Measurements from ENCODE around the gene ELMO3. TPM values are rescaled to one million over a fixed set of nuclear protein-coding genes. Genes with fewer than 3 reads are reported as not detected.

The ELMO3 gene
- polyA plus RNA-seq, 3 donors from 2014 or later: not detected

- Mint-ChIP-seq H3K27me3 (ENCODE audit: low read depth in 3 of 3) (peaks cover 19 to 37% (median 23%) of the 10 kb centered on the region in 3 donors), H3K9me3 (peaks cover 0 to 2% (median 0%) of the 10 kb centered on the region in 6 donors), H3K27ac (no peak overlapping the region), H3K4me1 (peaks cover 27 to 34% of the 10 kb centered on the region in 2 donors), H3K36me3 (no peaks in the 10 kb centered on the region), H3K4me3 (peak overlapping the region in 4 of 5 donors; percentile 33 to 69 (median 51))
- DNase-seq: peak in 1 of 3 donors; percentile 32
Measured at GRCh38 chr16:67169642-67170167, 29.2 kb upstream of the ELMO3 start.

- Mint-ChIP-seq H3K36me3 (no peaks in the 10 kb centered on the region), H3K27ac (no peak within 1 kb of the TSS), H3K27me3 (ENCODE audit: low read depth in 3 of 3) (peaks cover 18 to 37% (median 19%) of the 10 kb centered on the region in 3 donors), H3K9me3 (peaks cover 0 to 2% (median 0%) of the 10 kb centered on the region in 6 donors), H3K4me3 (peak within 1 kb of the TSS; percentile 24 to 69 (median 53)), H3K4me1 (peaks cover 30 to 37% of the 10 kb centered on the region in 2 donors)
- no peak for DNase-seq
Measured at GRCh38 chr16:67170168-67170948, 28.6 kb upstream of the ELMO3 start, which contains the start of gene NOL3. TSS of gene NOL3 (plus strand) at chr16:67170538.

- H3K27me3 Mint-ChIP-seq (ENCODE audit: low read depth in 3 of 3): peaks cover 17 to 37% (median 21%) of the 10 kb centered on the region in 3 donors
- H3K9me3 Mint-ChIP-seq: peaks cover 0 to 2% (median 0%) of the 10 kb centered on the region in 6 donors
- DNase-seq: no peak
- peak overlapping the region in 4 of 5 donors; percentile 24 to 53 (median 46) for H3K4me3 Mint-ChIP-seq
- peaks cover 36 to 38% of the 10 kb centered on the region in 2 donors for H3K4me1 Mint-ChIP-seq
- H3K36me3 Mint-ChIP-seq: no peaks in the 10 kb centered on the region
- H3K27ac Mint-ChIP-seq: no peak overlapping the region
Measured at GRCh38 chr16:67170949-67171649, 27.8 kb upstream of the ELMO3 start.

- no peak for DNase-seq
- peak overlapping the region; percentile 0 to 73 (median 62) for H3K27ac Mint-ChIP-seq
- H3K9me3 Mint-ChIP-seq: no peaks in the 10 kb centered on the region
- no peaks in the 10 kb centered on the region for H3K36me3 Mint-ChIP-seq
- peak overlapping the region; percentile 85 to 94 (median 86) for H3K4me3 Mint-ChIP-seq
- H3K27me3 Mint-ChIP-seq (ENCODE audit: low read depth in 3 of 3): peaks cover 17 to 25% (median 22%) of the 10 kb centered on the region in 3 donors
- H3K4me1 Mint-ChIP-seq: peaks cover 43 to 49% of the 10 kb centered on the region in 2 donors
Measured at GRCh38 chr16:67173323-67173722, 25.6 kb upstream of the ELMO3 start.

GRCh38 chr16:67173808-67174705 lies 24.9 kb upstream of the ELMO3 start:
- peaks cover 17 to 20% (median 20%) of the 10 kb centered on the region in 3 donors for H3K27me3 Mint-ChIP-seq (ENCODE audit: low read depth in 3 of 3)
- H3K4me1 Mint-ChIP-seq: peaks cover 46 to 49% of the 10 kb centered on the region in 2 donors

GRCh38 chr16:67174706-67175231 lies 24.2 kb upstream of the ELMO3 start:
- Mint-ChIP-seq H3K36me3 (no peaks in the 10 kb centered on the region), H3K27ac (peak overlapping the region in 2 of 6 donors; percentile 73 to 79), H3K9me3 (no peaks in the 10 kb centered on the region), H3K4me3 (peak overlapping the region in 3 of 5 donors; percentile 46 to 86 (median 65)), H3K27me3 (ENCODE audit: low read depth in 3 of 3) (peaks cover 16 to 20% (median 18%) of the 10 kb centered on the region in 3 donors), H3K4me1 (peaks cover 45 to 47% of the 10 kb centered on the region in 2 donors)
- no peak for DNase-seq

More at GRCh38 chr16:67173808-67174705, 24.9 kb upstream of the ELMO3 start:
- H3K27ac Mint-ChIP-seq: peak overlapping the region; percentile 0 to 74 (median 67)
- H3K4me3 Mint-ChIP-seq: peak overlapping the region; percentile 85 to 94 (median 86)
- peak; percentile 68 to 73 (median 69) for DNase-seq
- no peaks in the 10 kb centered on the region for H3K9me3 Mint-ChIP-seq
- no peaks in the 10 kb centered on the region for H3K36me3 Mint-ChIP-seq

GRCh38 chr16:67176662-67177061 lies 22.3 kb upstream of the ELMO3 start:
- H3K36me3 Mint-ChIP-seq: no peaks in the 10 kb centered on the region
- DNase-seq: no peak
- H3K9me3 Mint-ChIP-seq: no peaks in the 10 kb centered on the region
- peaks cover 6 to 15% (median 6%) of the 10 kb centered on the region in 3 donors for H3K27me3 Mint-ChIP-seq (ENCODE audit: low read depth in 3 of 3)
- H3K4me3 Mint-ChIP-seq: peak overlapping the region in 4 of 5 donors; percentile 13 to 75 (median 56)
- peaks cover 33 to 36% of the 10 kb centered on the region in 2 donors for H3K4me1 Mint-ChIP-seq
- no peak overlapping the region for H3K27ac Mint-ChIP-seq

GRCh38 chr16:67177743-67178699 lies 20.9 kb upstream of the ELMO3 start:
- Mint-ChIP-seq H3K9me3 (no peaks in the 10 kb centered on the region), H3K27ac (peak overlapping the region in 3 of 6 donors; percentile 23 to 50 (median 42)), H3K4me1 (peaks cover 28 to 34% of the 10 kb centered on the region in 2 donors), H3K27me3 (ENCODE audit: low read depth in 3 of 3) (peaks cover 6 to 14% (median 6%) of the 10 kb centered on the region in 3 donors), H3K36me3 (no peaks in the 10 kb centered on the region), H3K4me3 (peak overlapping the region; percentile 48 to 78 (median 75))
- peak in 2 of 3 donors; percentile 30 to 41 for DNase-seq

GRCh38 chr16:67179421-67180080 lies 19.4 kb upstream of the ELMO3 start:
- no peak overlapping the region for H3K27ac Mint-ChIP-seq
- H3K4me3 Mint-ChIP-seq: no peak overlapping the region
- no peak for DNase-seq

GRCh38 chr16:67180166-67180565 lies 18.8 kb upstream of the ELMO3 start:
- Mint-ChIP-seq H3K27ac (no peak overlapping the region), H3K27me3 (ENCODE audit: low read depth in 3 of 3) (peaks cover under 1 to 14% (median 3%) of the 10 kb centered on the region in 3 donors), H3K9me3 (no peaks in the 10 kb centered on the region), H3K36me3 (no peaks in the 10 kb centered on the region), H3K4me1 (peaks cover 17 to 23% of the 10 kb centered on the region in 2 donors), H3K4me3 (no peak overlapping the region)
- no peak for DNase-seq

More at GRCh38 chr16:67179421-67180080, 19.4 kb upstream of the ELMO3 start:
- Mint-ChIP-seq H3K9me3 (no peaks in the 10 kb centered on the region), H3K4me1 (peaks cover 17 to 22% of the 10 kb centered on the region in 2 donors), H3K27me3 (ENCODE audit: low read depth in 3 of 3) (peaks cover 0 to 14% (median 2%) of the 10 kb centered on the region in 3 donors), H3K36me3 (no peaks in the 10 kb centered on the region)

GRCh38 chr16:67181346-67181745 lies 17.6 kb upstream of the ELMO3 start:
- Mint-ChIP-seq H3K9me3 (no peaks in the 10 kb centered on the region), H3K27me3 (ENCODE audit: low read depth in 3 of 3) (peaks cover 4 to 14% (median 7%) of the 10 kb centered on the region in 3 donors), H3K4me1 (peaks cover 20 to 21% of the 10 kb centered on the region in 2 donors), H3K36me3 (no peaks in the 10 kb centered on the region), H3K27ac (no peak overlapping the region), H3K4me3 (no peak overlapping the region)
- DNase-seq: no peak

Data from immature natural killer cell (primary cell).